PC-3 (cell line): Measurements from ENCODE around the gene SYN1.

Experiments
- CTCF ChIP-seq: fragments of 300-600 bp; sonication (generic); conservative IDR thresholded peaks from 2 replicates; pipeline ENCODE4 v1.5.1; 2017; ENCODE audit warnings: antibody characterized with exemption, low read depth, mild to moderate bottlenecking, low read length
- EZH2 ChIP-seq: fragments of 300-600 bp; sonication (generic); IDR thresholded peaks from one replicate; pipeline ENCODE4 v1.6.1; 2017; ENCODE audit warnings: antibody characterized with exemption, mild to moderate bottlenecking, low read length; ENCODE audit not compliant: unreplicated experiment
- EZH2phosphoT487 ChIP-seq: fragments of 300-600 bp; sonication (generic); IDR thresholded peaks from 2 replicates; pipeline ENCODE4 v1.6.1; 2018; ENCODE audit warnings: mild to moderate bottlenecking, antibody characterized with exemption, low read length, borderline replicate concordance

GRCh38 chrX:47629419-47630200 lies 10.0 kb upstream of the SYN1 start, which contains the start of gene CFP:
- TF ChIP-seq CTCF (no peak), EZH2 (no peak), EZH2phosphoT487 (no peak)
